Measurements from ENCODE around the gene NME5.
A peak's percentile ranks its signal among the peaks of the same experiment; 100 is the strongest.
"Not testable (repeated sequence)": the region's sequence is repeated elsewhere in the genome, so short reads cannot be mapped to it uniquely, and the experiment has no call there.

Gene NME5

GRCh38 chr5:138070026-138070425, 69.2 kb downstream of the NME5 start:
- not testable (repeated sequence) for DNase-seq

GRCh38 chr5:138068742-138069600, 70.3 kb downstream of the NME5 start:
- DNase-seq = peak; percentile 68

GRCh38 chr5:138067945-138068344, 71.3 kb downstream of the NME5 start:
- DNase-seq = no peak

All from stimulated activated CD4-positive, alpha-beta T cell treated with anti-CD3 and anti-CD28 coated beads, Interleukin-12 subunit alpha, Interleukin-12 subunit beta, amount 100 ng/mL, for 4 hours (primary cell).